OCI-M2 (cell line): ENCODE measurements around the gene FLNC.

ENCODE experiments used
- DNase-seq: peaks from one replicate; lab custom pipeline; 2025; ENCODE audit not compliant: unreplicated experiment; lab: John Stamatoyannopoulos, UW

FLNC gene

GRCh38 chr7:128844777-128845311 lies 14.6 kb downstream of the FLNC start:
- no peak for DNase-seq

- no peak for DNase-seq
Measured at GRCh38 chr7:128845475-128845874, 15.3 kb downstream of the FLNC start.

- DNase-seq, result no peak
Measured at GRCh38 chr7:128845987-128846386, 15.8 kb downstream of the FLNC start.

GRCh38 chr7:128846781-128847444 lies 16.7 kb downstream of the FLNC start:
- no peak for DNase-seq

GRCh38 chr7:128847721-128848211 lies 17.6 kb downstream of the FLNC start:
- no peak for DNase-seq

GRCh38 chr7:128848289-128849155 lies 18.3 kb downstream of the FLNC start:
- DNase-seq, result no peak

- no peak for DNase-seq
Measured at GRCh38 chr7:128849156-128849515, 18.9 kb downstream of the FLNC start.

- DNase-seq, result no peak
Measured at GRCh38 chr7:128849804-128850490, 19.7 kb downstream of the FLNC start.

GRCh38 chr7:128852537-128853254 lies 22.5 kb downstream of the FLNC start:
- DNase-seq, result no peak

GRCh38 chr7:128853799-128854198 lies 23.6 kb downstream of the FLNC start:
- no peak for DNase-seq

- DNase-seq, result no peak
Measured at GRCh38 chr7:128854396-128854795, 24.2 kb downstream of the FLNC start.

- no peak for DNase-seq
Measured at GRCh38 chr7:128855559-128855958, 25.4 kb downstream of the FLNC start.

GRCh38 chr7:128856001-128856718 lies 26.0 kb downstream of the FLNC start:
- no peak for DNase-seq

GRCh38 chr7:128858380-128859231 lies 28.4 kb downstream of the FLNC start:
- no peak for DNase-seq

GRCh38 chr7:128859232-128860157 lies 29.3 kb downstream of the FLNC start:
- DNase-seq, result no peak

- peak; percentile 82 for DNase-seq
Measured at GRCh38 chr7:128860158-128861073, 30.2 kb downstream of the FLNC start.

- no peak for DNase-seq
Measured at GRCh38 chr7:128861957-128862570, 31.9 kb downstream of the FLNC start.
